OCI-LY7 (cell line): Measurements from ENCODE around the gene KTN1. TPM values are rescaled to one million over a fixed set of nuclear protein-coding genes. Genes with fewer than 3 reads are reported as not detected.

Source experiments
- Bru-seq: library from RNA; stranded (reverse); fragments of 400-500 nt; gene quantifications from one replicate; lab custom pipeline; 2021; lab: Mats Ljungman, UMichigan
- BruChase-seq, 2 experiments: library from RNA; stranded (reverse); fragments of 400-500 nt; gene quantifications; one replicate each; lab custom pipeline; 2021; lab: Mats Ljungman, UMichigan
- BruUV-seq: library from RNA; stranded (reverse); fragments of 400-500 nt; replicated peaks from 2 replicates; lab custom pipeline; 2021; lab: Mats Ljungman, UMichigan
- CTCF ChIA-PET: fragments of 300-600 bp; sonication (Branson Sonifier 250); formaldehyde crosslinking; loops from one replicate; lab custom pipeline; 2022; ENCODE audit warnings: antibody characterized with exemption; ENCODE audit not compliant: unreplicated experiment; lab: Charles Lee
- POLR2A ChIA-PET: fragments of 300-600 bp; sonication (Branson Sonifier 250); formaldehyde crosslinking; loops from one replicate; lab custom pipeline; 2022; ENCODE audit warnings: antibody characterized with exemption; lab: Charles Lee
- DNase-seq: peaks from one replicate; pipeline ENCODE4 v3.0.0-alpha.2; 2015; ENCODE audit warnings: low spot score
- H2AFZ ChIP-seq: fragments of 200-600 bp; sonication (generic), shearing (Covaris generic); 2 replicates; pipeline ENCODE4 v1.6.1; 2014; ENCODE audit warnings: mild to moderate bottlenecking, antibody characterized with exemption, low read length, moderate library complexity
- H3K27ac ChIP-seq: fragments of 200-600 bp; sonication (generic); 2 replicates; pipeline ENCODE4 v1.5.1; 2014; ENCODE audit warnings: mixed run types, low read depth, mild to moderate bottlenecking, moderate library complexity, low read length, inconsistent platforms; ENCODE audit not compliant: poor library complexity, severe bottlenecking
- H3K36me3 ChIP-seq: fragments of 200-600 bp; sonication (generic); 2 replicates; pipeline ENCODE4 v1.6.1; 2014; ENCODE audit warnings: mild to moderate bottlenecking, antibody characterized with exemption, low read length, moderate library complexity, mixed read lengths; ENCODE audit not compliant: insufficient read depth
- H3K4me1 ChIP-seq: fragments of 200-600 bp; sonication (generic); 2 replicates; pipeline ENCODE4 v1.5.1; 2014; ENCODE audit warnings: mild to moderate bottlenecking, low read length; ENCODE audit not compliant: insufficient read depth, poor library complexity, severe bottlenecking
- H3K4me2 ChIP-seq: fragments of 200-600 bp; sonication (generic); 2 replicates; pipeline ENCODE4 v1.6.1; 2014; ENCODE audit warnings: mild to moderate bottlenecking, low read length
- H3K4me3 ChIP-seq: fragments of 200-600 bp; sonication (generic); 2 replicates; pipeline ENCODE4 v1.5.1; 2014; ENCODE audit warnings: mild to moderate bottlenecking, low read depth, low read length; ENCODE audit not compliant: poor library complexity, severe bottlenecking
- H3K79me2 ChIP-seq: fragments of 200-600 bp; sonication (generic); 2 replicates; pipeline ENCODE4 v1.6.1; 2016; ENCODE audit warnings: low read depth, mild to moderate bottlenecking, low read length, moderate library complexity, mixed read lengths; ENCODE audit not compliant: insufficient read depth
- H3K9me2 ChIP-seq: fragments of 200-600 bp; sonication (generic); 2 replicates; pipeline ENCODE4 v1.6.1; 2016; ENCODE audit warnings: mild to moderate bottlenecking, low read length, mixed read lengths; ENCODE audit not compliant: insufficient read depth
- H3K9me3 ChIP-seq: fragments of 200-600 bp; sonication (generic); 2 replicates; pipeline ENCODE4 v1.6.1; 2014; ENCODE audit warnings: mild to moderate bottlenecking, mixed run types, low read length, mixed read lengths
- H4K20me1 ChIP-seq: fragments of 200-600 bp; sonication (generic); 2 replicates; pipeline ENCODE4 v1.6.1; 2014; ENCODE audit warnings: mild to moderate bottlenecking, antibody characterized with exemption, low read length, moderate library complexity, mixed read lengths; ENCODE audit not compliant: insufficient read depth
- CTCF ChIP-seq: fragments of 200-600 bp; sonication (generic); conservative IDR thresholded peaks from 2 replicates; pipeline ENCODE4 v1.5.1; 2014; ENCODE audit warnings: mild to moderate bottlenecking, antibody characterized with exemption, low read length, moderate library complexity, mixed read lengths
- EZH2phosphoT487 ChIP-seq: fragments of 200-600 bp; sonication (generic); IDR thresholded peaks from 2 replicates; pipeline ENCODE4 v1.6.1; 2018; ENCODE audit warnings: low read depth, borderline replicate concordance, mild to moderate bottlenecking, mixed run types, antibody characterized with exemption, low read length, moderate library complexity, mixed read lengths
- intact Hi-C: fragments of 100-400 bp; cut with micrococcal nuclease; formaldehyde crosslinking; loops from one replicate; pipeline ENCODE4 v1.10.0; 2022; ENCODE audit not compliant: unreplicated experiment
- long read RNA-seq: library from polyadenylated mRNA; stranded (forward); transcript quantifications from one replicate; pipeline ENCODE4 v2.0.0, GENCODE V29; 2022
- total RNA-seq, 2 experiments: library from RNA; depleted of rRNA in 1 of 2; stranded (reverse); fragments of >200 nt in 1 of 2; shearing (Covaris generic) in 1 of 2; gene quantifications; 2 replicates each; pipeline ENCODE4 v1.2.3, GENCODE V29; 2014 to 2022

Gene KTN1
- 60.6 and 90.0 TPM in 2 replicates for total RNA-seq (2014; rRNA removed; shearing (Covaris generic))
- total RNA-seq (2022), result 124 and 134 TPM in 2 replicates
- percentile 92 among the genes with signal in this experiment for Bru-seq, nascent RNA
- BruChase-seq, experiment 1, labeled RNA remaining after a 6-hour chase, result percentile 92 among the genes with signal in this experiment
- percentile 88 among the genes with signal in this experiment for BruChase-seq, experiment 2, labeled RNA remaining after a 2-hour chase
- long read RNA-seq, full-length matches to known transcripts, result 69 of 335 reads
- long read RNA-seq, partial matches to known transcripts, result 27 of 335 reads
- long read RNA-seq, other reads (novel, unspliced or antisense), result 239 of 335 reads

GRCh38 chr14:55579724-55580469 is at the start of gene KTN1:
KTN1 (plus strand) TSS chr14:55580207; CDS start chr14:55612049, 31,842 bp downstream.
- ChIA-PET POLR2A (no interaction called here), CTCF (no interaction called here)
- intact Hi-C loops, result loop anchor here (5.0 to 10.0 kb wide), 4 partner anchors 57 to 1812 kb away; partner anchors contain the start of genes FBXO34 and NAA30
- DNase-seq, result peak; percentile 89
- peaks cover 38% of the 10 kb centered on the region for H3K4me1 ChIP-seq
- H3K4me3 ChIP-seq, result peak within 1 kb of the TSS; percentile 94
- H3K79me2 ChIP-seq, result peaks cover 44% of the 10 kb centered on the region
- no peaks in the 10 kb centered on the region for H3K36me3 ChIP-seq
- peaks cover 32% of the 10 kb centered on the region for H4K20me1 ChIP-seq
- BruUV-seq, result no TSS peak
- peak within 1 kb of the TSS; percentile 92 for H3K4me2 ChIP-seq
- H2AFZ ChIP-seq, result peak within 1 kb of the TSS; percentile 86
- no peaks in the 10 kb centered on the region for H3K9me2 ChIP-seq
- no peaks in the 10 kb centered on the region for H3K9me3 ChIP-seq
- no peak for TF ChIP-seq CTCF
- peak within 1 kb of the TSS; percentile 69 for H3K27ac ChIP-seq

GRCh38 chr14:55530464-55530863 is 49.5 kb upstream of the KTN1 start:
- no peaks in the 10 kb centered on the region for H3K36me3 ChIP-seq
- H3K9me3 ChIP-seq, result no peaks in the 10 kb centered on the region
- intact Hi-C loops, result no loop called here
- no peak overlapping the region for H3K4me2 ChIP-seq
- no peaks in the 10 kb centered on the region for H3K9me2 ChIP-seq
- no peaks in the 10 kb centered on the region for H3K79me2 ChIP-seq
- ChIA-PET CTCF (no interaction called here), POLR2A (no interaction called here)
- no peak overlapping the region for H3K4me3 ChIP-seq
- BruUV-seq, result no TSS peak
- H2AFZ ChIP-seq, result no peak overlapping the region
- no peak for DNase-seq
- H3K4me1 ChIP-seq, result no peaks in the 10 kb centered on the region
- no peak for TF ChIP-seq EZH2phosphoT487
- no peak for TF ChIP-seq CTCF
- H3K27ac ChIP-seq, result no peak overlapping the region
- H4K20me1 ChIP-seq, result no peaks in the 10 kb centered on the region
